Measurements from ENCODE around the gene TTLL8. TPM values are rescaled to one million over a fixed set of nuclear protein-coding genes. Genes with fewer than 3 reads are reported as not detected.

TTLL8 gene
- total RNA-seq, 1 donor from 2014 or later, result not detected

DNA sequence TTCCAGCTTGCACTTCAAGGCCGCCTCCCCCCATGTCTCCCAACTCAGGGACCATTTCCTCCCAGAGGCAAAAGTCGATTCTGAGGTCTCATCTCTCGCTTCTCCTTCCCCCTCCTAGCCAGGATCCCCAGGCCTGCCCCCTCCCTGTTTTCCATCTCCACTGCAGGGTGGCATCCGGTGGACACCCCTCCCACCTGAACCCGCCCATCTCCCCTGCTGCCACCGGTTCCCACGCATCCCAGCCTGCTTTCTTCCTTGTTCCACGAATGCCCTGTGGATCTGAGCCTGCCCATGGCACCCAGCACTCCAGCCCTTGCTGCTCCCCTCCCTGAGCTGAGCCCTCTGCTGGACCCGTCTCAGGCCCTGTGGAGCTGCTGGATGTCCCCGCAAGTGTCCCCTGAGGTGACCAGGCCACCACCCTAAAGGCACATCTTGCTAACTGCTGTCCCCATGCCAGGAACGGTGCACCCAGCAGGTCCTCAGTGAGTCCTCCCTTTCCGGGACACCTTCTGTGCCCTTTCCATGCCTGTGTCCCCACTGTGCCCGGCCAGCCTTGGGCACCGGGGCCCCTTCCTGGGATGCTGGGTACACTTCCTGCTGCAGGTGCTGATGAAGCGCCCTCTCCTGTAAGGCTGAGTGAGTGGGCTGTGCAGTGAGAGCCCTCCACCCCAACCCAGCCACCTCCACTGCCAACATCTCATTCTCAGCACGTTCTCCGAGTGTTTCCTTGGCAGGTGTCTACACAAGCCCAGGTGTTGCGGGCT is 46.5 kb downstream of the TTLL8 start:
- DNase-seq, result no peak
- peaks cover 13% of the 10 kb centered on the region for H3K27me3 Mint-ChIP-seq (ENCODE audit: unreplicated experiment)
- no peaks in the 10 kb centered on the region for H3K4me1 Mint-ChIP-seq (ENCODE audit: low read depth, unreplicated experiment)
- TF ChIP-seq, protein P1, sequence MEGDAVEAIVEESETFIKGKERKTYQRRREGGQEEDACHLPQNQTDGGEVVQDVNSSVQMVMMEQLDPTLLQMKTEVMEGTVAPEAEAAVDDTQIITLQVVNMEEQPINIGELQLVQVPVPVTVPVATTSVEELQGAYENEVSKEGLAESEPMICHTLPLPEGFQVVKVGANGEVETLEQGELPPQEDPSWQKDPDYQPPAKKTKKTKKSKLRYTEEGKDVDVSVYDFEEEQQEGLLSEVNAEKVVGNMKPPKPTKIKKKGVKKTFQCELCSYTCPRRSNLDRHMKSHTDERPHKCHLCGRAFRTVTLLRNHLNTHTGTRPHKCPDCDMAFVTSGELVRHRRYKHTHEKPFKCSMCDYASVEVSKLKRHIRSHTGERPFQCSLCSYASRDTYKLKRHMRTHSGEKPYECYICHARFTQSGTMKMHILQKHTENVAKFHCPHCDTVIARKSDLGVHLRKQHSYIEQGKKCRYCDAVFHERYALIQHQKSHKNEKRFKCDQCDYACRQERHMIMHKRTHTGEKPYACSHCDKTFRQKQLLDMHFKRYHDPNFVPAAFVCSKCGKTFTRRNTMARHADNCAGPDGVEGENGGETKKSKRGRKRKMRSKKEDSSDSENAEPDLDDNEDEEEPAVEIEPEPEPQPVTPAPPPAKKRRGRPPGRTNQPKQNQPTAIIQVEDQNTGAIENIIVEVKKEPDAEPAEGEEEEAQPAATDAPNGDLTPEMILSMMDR (IDR thresholded peaks at IDR 0.05; ENCODE audit: partially characterized antibody, unreplicated experiment), result no peak
- no peaks in the 10 kb centered on the region for H3K9me3 Mint-ChIP-seq (ENCODE audit: unreplicated experiment)
- H3K36me3 Mint-ChIP-seq (ENCODE audit: unreplicated experiment), result no peaks in the 10 kb centered on the region
- H3K27ac Mint-ChIP-seq (ENCODE audit: unreplicated experiment), result no peak overlapping the region
- no peak overlapping the region for H3K4me3 Mint-ChIP-seq (ENCODE audit: unreplicated experiment)

DNA sequence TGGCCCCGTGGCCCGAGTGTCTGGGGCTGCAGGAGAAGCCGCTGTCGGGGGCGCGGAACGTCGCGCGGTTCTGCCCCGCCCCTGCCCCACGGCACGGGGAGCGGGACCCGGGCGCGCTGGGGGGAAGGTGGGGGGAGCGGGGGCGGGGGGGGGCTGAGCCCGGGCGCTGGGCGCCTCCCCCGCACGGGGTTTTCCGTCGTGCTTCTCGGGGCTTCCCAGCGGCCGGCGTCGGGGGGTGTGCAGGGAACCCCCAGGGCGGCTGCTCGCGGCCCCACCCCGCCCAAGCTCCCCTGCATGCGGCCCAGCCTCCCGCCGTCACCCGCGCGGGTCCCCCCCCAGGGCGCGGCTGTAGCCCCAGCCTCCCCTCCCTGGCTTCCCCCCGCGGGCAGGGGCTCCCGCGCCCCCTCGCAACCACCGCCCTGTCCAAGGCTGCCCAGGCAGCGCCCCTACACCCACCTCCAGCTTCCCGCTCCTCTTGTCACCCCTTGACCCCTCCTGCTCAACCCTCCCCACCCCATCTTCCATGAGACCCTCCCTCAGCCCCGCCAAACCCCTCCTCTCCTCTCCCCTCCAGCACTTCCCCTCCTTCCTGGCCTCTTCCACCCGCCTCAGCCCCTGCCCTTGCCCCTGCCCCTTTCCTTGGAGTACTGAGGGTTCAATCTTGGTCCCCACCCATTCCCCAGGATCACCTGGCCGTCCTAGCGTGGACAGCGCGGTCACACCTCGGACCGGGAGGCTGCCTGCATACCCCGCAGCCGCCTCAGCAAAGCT is 47.2 kb downstream of the TTLL8 start:
- TF ChIP-seq, protein P1 (IDR thresholded peaks at IDR 0.05; ENCODE audit: partially characterized antibody, unreplicated experiment), result no peak
- no peaks in the 10 kb centered on the region for H3K36me3 Mint-ChIP-seq (ENCODE audit: unreplicated experiment)
- H3K27ac Mint-ChIP-seq (ENCODE audit: unreplicated experiment), result no peak overlapping the region
- peaks cover 13% of the 10 kb centered on the region for H3K27me3 Mint-ChIP-seq (ENCODE audit: unreplicated experiment)
- H3K4me3 Mint-ChIP-seq (ENCODE audit: unreplicated experiment), result no peak overlapping the region
- no peaks in the 10 kb centered on the region for H3K4me1 Mint-ChIP-seq (ENCODE audit: low read depth, unreplicated experiment)
- DNase-seq, result no peak
- no peaks in the 10 kb centered on the region for H3K9me3 Mint-ChIP-seq (ENCODE audit: unreplicated experiment)

DNA sequence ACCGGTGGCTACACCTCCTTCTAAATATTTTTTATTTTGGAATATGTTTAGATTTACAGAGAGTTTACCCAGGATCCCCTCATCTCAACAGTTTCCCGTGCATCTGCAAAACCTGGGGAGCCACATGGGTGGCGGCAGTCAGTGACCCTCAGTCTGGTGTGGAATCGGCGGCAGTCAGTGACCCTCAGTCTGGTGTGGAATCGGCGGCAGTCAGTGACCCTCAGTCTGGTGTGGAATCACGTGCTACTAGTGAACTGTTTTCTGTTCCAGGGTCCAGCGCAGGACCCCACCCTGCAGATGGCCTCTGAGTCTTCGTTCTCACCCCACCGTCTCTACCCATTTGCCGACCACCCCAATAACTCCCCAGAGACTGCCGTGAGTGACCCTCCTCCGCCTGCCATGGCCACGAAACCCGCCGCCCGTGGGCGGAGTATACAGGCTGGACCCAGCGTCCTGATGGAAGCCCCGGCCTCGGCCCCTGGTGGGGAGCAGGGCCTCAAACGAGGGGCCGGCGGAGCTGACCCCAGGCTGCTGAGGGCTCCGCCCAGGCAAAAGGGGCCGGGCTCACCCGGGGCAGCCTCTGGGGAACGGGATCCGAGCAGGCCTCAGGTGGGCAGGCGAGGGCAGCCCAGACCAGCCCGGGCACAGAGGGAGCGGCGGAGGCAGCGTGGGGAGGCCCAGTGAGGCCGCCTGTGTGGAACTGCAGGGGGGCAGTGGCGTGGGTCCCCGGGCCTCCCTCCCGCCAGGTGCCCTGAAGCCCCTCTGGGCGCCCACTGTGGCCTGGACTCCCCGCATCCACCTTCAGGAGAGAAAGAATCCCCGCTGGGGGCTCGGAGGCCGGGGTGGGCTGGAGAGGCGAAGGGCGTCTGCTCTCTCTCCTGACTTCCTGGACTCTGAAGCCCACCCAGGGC is 48.1 kb downstream of the TTLL8 start:
- no peaks in the 10 kb centered on the region for H3K9me3 Mint-ChIP-seq (ENCODE audit: unreplicated experiment)
- no peak overlapping the region for H3K27ac Mint-ChIP-seq (ENCODE audit: unreplicated experiment)
- no peak for DNase-seq
- no peaks in the 10 kb centered on the region for H3K4me1 Mint-ChIP-seq (ENCODE audit: low read depth, unreplicated experiment)
- no peak overlapping the region for H3K4me3 Mint-ChIP-seq (ENCODE audit: unreplicated experiment)
- peaks cover 13% of the 10 kb centered on the region for H3K27me3 Mint-ChIP-seq (ENCODE audit: unreplicated experiment)
- TF ChIP-seq, protein P1 (IDR thresholded peaks at IDR 0.05; ENCODE audit: partially characterized antibody, unreplicated experiment), result no peak
- H3K36me3 Mint-ChIP-seq (ENCODE audit: unreplicated experiment), result no peaks in the 10 kb centered on the region

DNA sequence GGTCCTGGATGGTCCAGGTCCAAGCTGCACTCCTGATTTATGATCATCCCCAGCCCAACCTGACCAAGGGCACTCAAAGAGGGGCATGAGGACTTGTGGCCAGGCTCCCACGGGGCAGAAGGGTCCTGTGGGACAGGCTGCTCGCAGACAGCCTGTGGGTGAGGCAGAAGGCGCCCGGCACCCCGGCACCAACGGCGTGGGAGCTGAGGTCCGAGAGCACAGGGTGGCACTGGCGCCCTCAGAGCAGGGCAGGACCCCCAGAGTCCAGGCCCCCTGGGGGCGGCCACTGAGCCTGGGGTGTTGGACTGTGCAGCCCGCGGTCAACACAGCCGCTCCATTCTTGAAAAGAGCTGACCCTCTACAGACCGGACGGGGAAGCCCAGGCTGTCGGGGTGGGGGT is 48.8 kb downstream of the TTLL8 start:
- Mint-ChIP-seq H3K27me3 (ENCODE audit: unreplicated experiment) (peaks cover 13% of the 10 kb centered on the region), H3K36me3 (ENCODE audit: unreplicated experiment) (no peaks in the 10 kb centered on the region), H3K4me3 (ENCODE audit: unreplicated experiment) (no peak overlapping the region), H3K4me1 (ENCODE audit: low read depth, unreplicated experiment) (no peaks in the 10 kb centered on the region), H3K9me3 (ENCODE audit: unreplicated experiment) (peaks cover 1% of the 10 kb centered on the region), H3K27ac (ENCODE audit: unreplicated experiment) (no peak overlapping the region)
- TF ChIP-seq, protein P1 (IDR thresholded peaks at IDR 0.05; ENCODE audit: partially characterized antibody, unreplicated experiment), result no peak
- DNase-seq, result no peak

Data from glutamatergic neuron (in vitro differentiated cells).